PC-9 (cell line): Measurements from ENCODE around the gene TBCD. TPM values are rescaled to one million over a fixed set of nuclear protein-coding genes. Genes with fewer than 3 reads are reported as not detected.

Experiments used
- BruUV-seq: library from RNA; stranded (reverse); fragments of 400-500 nt; replicated peaks from 2 replicates; lab custom pipeline; 2021; lab: Mats Ljungman, UMichigan
- CTCF ChIA-PET: fragments of 300-600 bp; sonication (Branson Sonifier 250); formaldehyde crosslinking; loops from one replicate; lab custom pipeline; 2022; ENCODE audit warnings: antibody characterized with exemption; lab: Charles Lee
- POLR2A ChIA-PET: fragments of 300-600 bp; sonication (Branson Sonifier 250); formaldehyde crosslinking; loops from one replicate; lab custom pipeline; 2022; ENCODE audit warnings: antibody characterized with exemption; ENCODE audit not compliant: unreplicated experiment; lab: Charles Lee
- DNase-seq, 2 experiments: peaks; one replicate each; pipeline versions ENCODE4 v3.0.0 to v3.0.0-alpha.2; 2015 to 2022; ENCODE audit warnings: mixed read lengths in 1 of 2
- H2AFZ ChIP-seq: fragments of 200-600 bp; sonication (generic); 2 replicates; pipeline ENCODE4 v1.8.1; 2017; ENCODE audit warnings: antibody characterized with exemption
- H3F3A ChIP-seq: fragments of 200-600 bp; sonication (generic); 2 replicates; pipeline ENCODE4 v1.8.1; 2017; ENCODE audit warnings: antibody characterized with exemption, mild to moderate bottlenecking, low read depth; ENCODE audit not compliant: insufficient read depth
- H3K27ac ChIP-seq: fragments of 200-600 bp; sonication (generic); 2 replicates; pipeline ENCODE4 v1.6.1; 2016; ENCODE audit warnings: mixed run types
- H3K27me3 ChIP-seq: fragments of 200-600 bp; sonication (generic); 2 replicates; pipeline ENCODE4 v1.6.1; 2016; ENCODE audit warnings: low read depth, mixed run types; ENCODE audit not compliant: insufficient read depth
- H3K36me3 ChIP-seq: fragments of 200-600 bp; sonication (generic); 2 replicates; pipeline ENCODE4 v1.6.1; 2016; ENCODE audit warnings: low read depth, mixed run types
- H3K4me1 ChIP-seq: fragments of 200-600 bp; sonication (generic); replicated peaks from 2 replicates; pipeline ENCODE4 v1.6.1; 2016; ENCODE audit warnings: mixed run types; ENCODE audit not compliant: insufficient read depth
- H3K4me2 ChIP-seq: fragments of 200-600 bp; sonication (generic); 2 replicates; pipeline ENCODE4 v1.6.1; 2017; ENCODE audit warnings: mixed run types
- H3K4me3 ChIP-seq: fragments of 200-600 bp; sonication (generic); 2 replicates; pipeline ENCODE4 v1.6.1; 2016; ENCODE audit warnings: mixed run types
- H3K79me2 ChIP-seq: fragments of 200-600 bp; sonication (generic); 2 replicates; pipeline ENCODE4 v1.6.1; 2017; ENCODE audit warnings: low read depth, mixed run types
- H3K9me2 ChIP-seq: fragments of 200-600 bp; sonication (generic); 2 replicates; pipeline ENCODE4 v1.8.1; 2017; ENCODE audit warnings: mild to moderate bottlenecking; ENCODE audit not compliant: insufficient read depth
- H3K9me3 ChIP-seq: fragments of 200-600 bp; sonication (generic); 2 replicates; pipeline ENCODE4 v1.8.1; 2016; ENCODE audit warnings: low read depth; ENCODE audit not compliant: insufficient read depth
- H4K20me1 ChIP-seq: fragments of 200-600 bp; sonication (generic); 2 replicates; pipeline ENCODE4 v1.8.1; 2017; ENCODE audit not compliant: insufficient read depth
- EZH2 ChIP-seq: fragments of 200-600 bp; sonication (generic); IDR thresholded peaks from 2 replicates; pipeline ENCODE4 v1.8.0; 2017; ENCODE audit warnings: antibody characterized with exemption, low read depth
- intact Hi-C: fragments of 100-400 bp; cut with micrococcal nuclease; formaldehyde crosslinking; loops from one replicate; pipeline ENCODE4 v1.10.0; 2022; ENCODE audit not compliant: unreplicated experiment
- total RNA-seq: library from RNA; stranded (reverse); gene quantifications from 2 replicates; pipeline ENCODE4 v1.2.3, GENCODE V29; 2021
- TF ChIP-seq, protein P1 (sequence below): fragments of 200-600 bp; sonication (generic); conservative IDR thresholded peaks from 2 replicates; pipeline ENCODE4 v1.6.1; 2017; ENCODE audit warnings: mixed run types, antibody characterized with exemption, mild to moderate bottlenecking, moderate library complexity

Gene TBCD
- total RNA-seq, 1 experiment from 2014 or later, result 115 TPM

GRCh38 chr17:82978765-82979349 lies 227.0 kb downstream of the TBCD start:
- TF ChIP-seq, protein P1, sequence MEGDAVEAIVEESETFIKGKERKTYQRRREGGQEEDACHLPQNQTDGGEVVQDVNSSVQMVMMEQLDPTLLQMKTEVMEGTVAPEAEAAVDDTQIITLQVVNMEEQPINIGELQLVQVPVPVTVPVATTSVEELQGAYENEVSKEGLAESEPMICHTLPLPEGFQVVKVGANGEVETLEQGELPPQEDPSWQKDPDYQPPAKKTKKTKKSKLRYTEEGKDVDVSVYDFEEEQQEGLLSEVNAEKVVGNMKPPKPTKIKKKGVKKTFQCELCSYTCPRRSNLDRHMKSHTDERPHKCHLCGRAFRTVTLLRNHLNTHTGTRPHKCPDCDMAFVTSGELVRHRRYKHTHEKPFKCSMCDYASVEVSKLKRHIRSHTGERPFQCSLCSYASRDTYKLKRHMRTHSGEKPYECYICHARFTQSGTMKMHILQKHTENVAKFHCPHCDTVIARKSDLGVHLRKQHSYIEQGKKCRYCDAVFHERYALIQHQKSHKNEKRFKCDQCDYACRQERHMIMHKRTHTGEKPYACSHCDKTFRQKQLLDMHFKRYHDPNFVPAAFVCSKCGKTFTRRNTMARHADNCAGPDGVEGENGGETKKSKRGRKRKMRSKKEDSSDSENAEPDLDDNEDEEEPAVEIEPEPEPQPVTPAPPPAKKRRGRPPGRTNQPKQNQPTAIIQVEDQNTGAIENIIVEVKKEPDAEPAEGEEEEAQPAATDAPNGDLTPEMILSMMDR, result no peak
- TF ChIP-seq EZH2, result no peak
- H2AFZ ChIP-seq, result no peak overlapping the region
- H3K27me3 ChIP-seq, result no peaks in the 10 kb centered on the region
- no peaks in the 10 kb centered on the region for H3K79me2 ChIP-seq
- no peaks in the 10 kb centered on the region for H3K4me1 ChIP-seq
- POLR2A ChIA-PET, result interaction anchor here (0.6 kb wide), 1 partner anchor 127 kb away, joined by 5 read pairs; no protein-coding TSS in a partner anchor
- no TSS peak for BruUV-seq
- no peaks in the 10 kb centered on the region for H4K20me1 ChIP-seq
- H3K4me2 ChIP-seq, result no peak overlapping the region
- H3K4me3 ChIP-seq, result no peak overlapping the region
- H3F3A ChIP-seq, result no peaks in the 10 kb centered on the region
- intact Hi-C loops, result no loop called here
- H3K9me2 ChIP-seq, result no peaks in the 10 kb centered on the region
- no peak overlapping the region for H3K27ac ChIP-seq
- H3K9me3 ChIP-seq, result no peaks in the 10 kb centered on the region
- CTCF ChIA-PET, result no interaction called here
- no peak for DNase-seq
- no peaks in the 10 kb centered on the region for H3K36me3 ChIP-seq

GRCh38 chr17:82979718-82980117 lies 227.9 kb downstream of the TBCD start:
- intact Hi-C loops, result no loop called here
- ChIA-PET POLR2A (interaction anchor here (0.6 to 0.7 kb wide), 2 partner anchors 23 to 126 kb away, joined by 5 to 6 read pairs; no protein-coding TSS in a partner anchor), CTCF (no interaction called here)

GRCh38 chr17:82980632-82981031 lies 228.8 kb downstream of the TBCD start:
- Histone ChIP-seq H2AFZ (no peak overlapping the region), H3K4me1 (no peaks in the 10 kb centered on the region), H3K36me3 (no peaks in the 10 kb centered on the region), H3K27me3 (no peaks in the 10 kb centered on the region), H3K4me3 (no peak overlapping the region), H3K4me2 (no peak overlapping the region), H3K27ac (no peak overlapping the region), H3K79me2 (no peaks in the 10 kb centered on the region), H3K9me3 (no peaks in the 10 kb centered on the region), H4K20me1 (no peaks in the 10 kb centered on the region), H3K9me2 (no peaks in the 10 kb centered on the region), H3F3A (no peaks in the 10 kb centered on the region)
- intact Hi-C loops, result no loop called here
- CTCF ChIA-PET, result no interaction called here
- no peak for TF ChIP-seq EZH2
- TF ChIP-seq, protein P1, result no peak
- no TSS peak for BruUV-seq
- no peak for DNase-seq
- POLR2A ChIA-PET, result no interaction called here

More at GRCh38 chr17:82979718-82980117, 227.9 kb downstream of the TBCD start:
- DNase-seq, result no peak
- H3K36me3 ChIP-seq, result no peaks in the 10 kb centered on the region
- H2AFZ ChIP-seq, result no peak overlapping the region
- H3K9me2 ChIP-seq, result no peaks in the 10 kb centered on the region
- no peak overlapping the region for H3K27ac ChIP-seq
- H4K20me1 ChIP-seq, result no peaks in the 10 kb centered on the region
- no peaks in the 10 kb centered on the region for H3K4me1 ChIP-seq
- TF ChIP-seq, protein P1, result no peak
- TF ChIP-seq EZH2, result no peak
- H3K4me3 ChIP-seq, result no peak overlapping the region
- no peaks in the 10 kb centered on the region for H3K27me3 ChIP-seq
- H3K4me2 ChIP-seq, result no peak overlapping the region
- H3F3A ChIP-seq, result no peaks in the 10 kb centered on the region
- H3K9me3 ChIP-seq, result no peaks in the 10 kb centered on the region
- BruUV-seq, result no TSS peak
- H3K79me2 ChIP-seq, result no peaks in the 10 kb centered on the region
